Measurements from ENCODE around the gene IFNA2.

IFNA2 gene

GRCh38 chr9:21413151-21413550 is 28.0 kb upstream of the IFNA2 start:
- Histone ChIP-seq H3K27ac (ENCODE audit: low read depth in 2 of 2, low read length in 2 of 2) (no peak overlapping the region), H3K9ac (ENCODE audit: low read depth in 1 of 2, low read length in 2 of 2) (no peak overlapping the region), H3K36me3 (ENCODE audit: control insufficient read depth in 2 of 2, insufficient read depth in 2 of 2, low read length in 2 of 2) (no peaks in the 10 kb centered on the region), H3K4me1 (ENCODE audit: control insufficient read depth in 2 of 2, insufficient read depth in 2 of 2, low read length in 2 of 2) (peaks cover 4 to 10% of the 10 kb centered on the region in 2 donors), H3K9me3 (ENCODE audit: control insufficient read depth in 2 of 2, low read length in 2 of 2) (no peaks in the 10 kb centered on the region), H3K27me3 (ENCODE audit: control insufficient read depth in 2 of 2, insufficient read depth in 2 of 2, low read length in 2 of 2) (no peaks in the 10 kb centered on the region), H3K4me3 (ENCODE audit: low read length in 2 of 2) (no peak overlapping the region)

- Histone ChIP-seq H3K36me3 (ENCODE audit: control insufficient read depth in 2 of 2, insufficient read depth in 2 of 2, low read length in 2 of 2) (no peaks in the 10 kb centered on the region), H3K27ac (ENCODE audit: low read depth in 2 of 2, low read length in 2 of 2) (no peak overlapping the region), H3K4me3 (ENCODE audit: low read length in 2 of 2) (no peak overlapping the region), H3K27me3 (ENCODE audit: control insufficient read depth in 2 of 2, insufficient read depth in 2 of 2, low read length in 2 of 2) (no peaks in the 10 kb centered on the region), H3K9ac (ENCODE audit: low read depth in 1 of 2, low read length in 2 of 2) (no peak overlapping the region), H3K4me1 (ENCODE audit: control insufficient read depth in 2 of 2, insufficient read depth in 2 of 2, low read length in 2 of 2) (peaks cover 4 to 10% of the 10 kb centered on the region in 2 donors), H3K9me3 (ENCODE audit: control insufficient read depth in 2 of 2, low read length in 2 of 2) (no peaks in the 10 kb centered on the region)
These were observed 26.9 kb upstream of the IFNA2 start for GRCh38 chr9:21412107-21412506.

GRCh38 chr9:21408817-21409216 is 23.6 kb upstream of the IFNA2 start, which contains the start of gene IFNA8:
Gene IFNA8, plus strand, starts transcription at chr9:21409117. Its CDS starts 60 bp downstream, at chr9:21409177.
- no peak within 1 kb of the TSS for H3K9ac ChIP-seq (ENCODE audit: low read depth in 1 of 2, low read length in 2 of 2)
- no peaks in the 10 kb centered on the region for H3K4me1 ChIP-seq (ENCODE audit: control insufficient read depth in 2 of 2, insufficient read depth in 2 of 2, low read length in 2 of 2)
- H3K9me3 ChIP-seq (ENCODE audit: control insufficient read depth in 2 of 2, low read length in 2 of 2), result no peaks in the 10 kb centered on the region
- no peaks in the 10 kb centered on the region for H3K36me3 ChIP-seq (ENCODE audit: control insufficient read depth in 2 of 2, insufficient read depth in 2 of 2, low read length in 2 of 2)
- H3K27me3 ChIP-seq (ENCODE audit: control insufficient read depth in 2 of 2, insufficient read depth in 2 of 2, low read length in 2 of 2), result no peaks in the 10 kb centered on the region
- no peak within 1 kb of the TSS for H3K4me3 ChIP-seq (ENCODE audit: low read length in 2 of 2)
- H3K27ac ChIP-seq (ENCODE audit: low read depth in 2 of 2, low read length in 2 of 2), result no peak within 1 kb of the TSS

GRCh38 chr9:21404146-21404545 is 18.9 kb upstream of the IFNA2 start:
- Histone ChIP-seq H3K4me1 (ENCODE audit: control insufficient read depth in 2 of 2, insufficient read depth in 2 of 2, low read length in 2 of 2) (peaks cover 6% of the 10 kb centered on the region in 2 donors), H3K27me3 (ENCODE audit: control insufficient read depth in 2 of 2, insufficient read depth in 2 of 2, low read length in 2 of 2) (peaks cover 4 to 13% of the 10 kb centered on the region in 2 donors), H3K27ac (ENCODE audit: low read depth in 2 of 2, low read length in 2 of 2) (no peak overlapping the region), H3K36me3 (ENCODE audit: control insufficient read depth in 2 of 2, insufficient read depth in 2 of 2, low read length in 2 of 2) (no peaks in the 10 kb centered on the region), H3K9me3 (ENCODE audit: control insufficient read depth in 2 of 2, low read length in 2 of 2) (no peaks in the 10 kb centered on the region), H3K9ac (ENCODE audit: low read depth in 1 of 2, low read length in 2 of 2) (no peak overlapping the region), H3K4me3 (ENCODE audit: low read length in 2 of 2) (no peak overlapping the region)

GRCh38 chr9:21402386-21403251 is 17.4 kb upstream of the IFNA2 start:
- Histone ChIP-seq H3K4me1 (ENCODE audit: control insufficient read depth in 2 of 2, insufficient read depth in 2 of 2, low read length in 2 of 2) (peaks cover 6% of the 10 kb centered on the region in 2 donors), H3K36me3 (ENCODE audit: control insufficient read depth in 2 of 2, insufficient read depth in 2 of 2, low read length in 2 of 2) (no peaks in the 10 kb centered on the region), H3K27ac (ENCODE audit: low read depth in 2 of 2, low read length in 2 of 2) (no peak overlapping the region), H3K27me3 (ENCODE audit: control insufficient read depth in 2 of 2, insufficient read depth in 2 of 2, low read length in 2 of 2) (peaks cover 8 to 16% of the 10 kb centered on the region in 2 donors), H3K9ac (ENCODE audit: low read depth in 1 of 2, low read length in 2 of 2) (no peak overlapping the region), H3K4me3 (ENCODE audit: low read length in 2 of 2) (peak overlapping the region; percentile 14 to 51), H3K9me3 (ENCODE audit: control insufficient read depth in 2 of 2, low read length in 2 of 2) (no peaks in the 10 kb centered on the region)

GRCh38 chr9:21399956-21400355 is 14.8 kb upstream of the IFNA2 start:
- H3K27me3 ChIP-seq (ENCODE audit: control insufficient read depth in 2 of 2, insufficient read depth in 2 of 2, low read length in 2 of 2), result peaks cover 17 to 31% of the 10 kb centered on the region in 2 donors

GRCh38 chr9:21398955-21399489 is 13.8 kb upstream of the IFNA2 start:
- no peak overlapping the region for H3K4me3 ChIP-seq (ENCODE audit: low read length in 2 of 2)
- H3K9me3 ChIP-seq (ENCODE audit: control insufficient read depth in 2 of 2, low read length in 2 of 2), result no peaks in the 10 kb centered on the region
- H3K36me3 ChIP-seq (ENCODE audit: control insufficient read depth in 2 of 2, insufficient read depth in 2 of 2, low read length in 2 of 2), result no peaks in the 10 kb centered on the region
- peaks cover 19 to 35% of the 10 kb centered on the region in 2 donors for H3K27me3 ChIP-seq (ENCODE audit: control insufficient read depth in 2 of 2, insufficient read depth in 2 of 2, low read length in 2 of 2)
- no peak overlapping the region for H3K27ac ChIP-seq (ENCODE audit: low read depth in 2 of 2, low read length in 2 of 2)
- H3K4me1 ChIP-seq (ENCODE audit: control insufficient read depth in 2 of 2, insufficient read depth in 2 of 2, low read length in 2 of 2), result peaks cover 6 to 12% of the 10 kb centered on the region in 2 donors
- H3K9ac ChIP-seq (ENCODE audit: low read depth in 1 of 2, low read length in 2 of 2), result no peak overlapping the region

More at GRCh38 chr9:21399956-21400355, 14.8 kb upstream of the IFNA2 start:
- no peaks in the 10 kb centered on the region for H3K9me3 ChIP-seq (ENCODE audit: control insufficient read depth in 2 of 2, low read length in 2 of 2)
- H3K27ac ChIP-seq (ENCODE audit: low read depth in 2 of 2, low read length in 2 of 2), result no peak overlapping the region
- no peak overlapping the region for H3K4me3 ChIP-seq (ENCODE audit: low read length in 2 of 2)
- H3K9ac ChIP-seq (ENCODE audit: low read depth in 1 of 2, low read length in 2 of 2), result no peak overlapping the region
- H3K36me3 ChIP-seq (ENCODE audit: control insufficient read depth in 2 of 2, insufficient read depth in 2 of 2, low read length in 2 of 2), result no peaks in the 10 kb centered on the region
- peaks cover 6 to 12% of the 10 kb centered on the region in 2 donors for H3K4me1 ChIP-seq (ENCODE audit: control insufficient read depth in 2 of 2, insufficient read depth in 2 of 2, low read length in 2 of 2)

- peak overlapping the region; percentile 55 to 65 for H3K4me3 ChIP-seq (ENCODE audit: low read length in 2 of 2)
- H3K4me1 ChIP-seq (ENCODE audit: control insufficient read depth in 2 of 2, insufficient read depth in 2 of 2, low read length in 2 of 2), result peaks cover 0 to 6% of the 10 kb centered on the region in 2 donors
- H3K27me3 ChIP-seq (ENCODE audit: control insufficient read depth in 2 of 2, insufficient read depth in 2 of 2, low read length in 2 of 2), result peaks cover 24 to 42% of the 10 kb centered on the region in 2 donors
- H3K36me3 ChIP-seq (ENCODE audit: control insufficient read depth in 2 of 2, insufficient read depth in 2 of 2, low read length in 2 of 2), result no peaks in the 10 kb centered on the region
- H3K27ac ChIP-seq (ENCODE audit: low read depth in 2 of 2, low read length in 2 of 2), result no peak overlapping the region
- H3K9me3 ChIP-seq (ENCODE audit: control insufficient read depth in 2 of 2, low read length in 2 of 2), result no peaks in the 10 kb centered on the region
- peak overlapping the region; percentile 5 to 21 for H3K9ac ChIP-seq (ENCODE audit: low read depth in 1 of 2, low read length in 2 of 2)
These were observed 10.8 kb upstream of the IFNA2 start for GRCh38 chr9:21395778-21396717.

- Histone ChIP-seq H3K4me1 (ENCODE audit: control insufficient read depth in 2 of 2, insufficient read depth in 2 of 2, low read length in 2 of 2) (peaks cover 0 to 6% of the 10 kb centered on the region in 2 donors), H3K36me3 (ENCODE audit: control insufficient read depth in 2 of 2, insufficient read depth in 2 of 2, low read length in 2 of 2) (no peaks in the 10 kb centered on the region), H3K27me3 (ENCODE audit: control insufficient read depth in 2 of 2, insufficient read depth in 2 of 2, low read length in 2 of 2) (peaks cover 24 to 42% of the 10 kb centered on the region in 2 donors), H3K27ac (ENCODE audit: low read depth in 2 of 2, low read length in 2 of 2) (no peak overlapping the region), H3K9ac (ENCODE audit: low read depth in 1 of 2, low read length in 2 of 2) (no peak overlapping the region), H3K4me3 (ENCODE audit: low read length in 2 of 2) (no peak overlapping the region), H3K9me3 (ENCODE audit: control insufficient read depth in 2 of 2, low read length in 2 of 2) (no peaks in the 10 kb centered on the region)
These were observed 7.1 kb upstream of the IFNA2 start for GRCh38 chr9:21392270-21392669.
